Measurements from ENCODE around the gene WDFY4.

WDFY4 gene

GRCh38 chr10:48744587-48744986, 59.9 kb downstream of the WDFY4 start:
- no peak for DNase-seq (ENCODE audit: low read depth)

DNA sequence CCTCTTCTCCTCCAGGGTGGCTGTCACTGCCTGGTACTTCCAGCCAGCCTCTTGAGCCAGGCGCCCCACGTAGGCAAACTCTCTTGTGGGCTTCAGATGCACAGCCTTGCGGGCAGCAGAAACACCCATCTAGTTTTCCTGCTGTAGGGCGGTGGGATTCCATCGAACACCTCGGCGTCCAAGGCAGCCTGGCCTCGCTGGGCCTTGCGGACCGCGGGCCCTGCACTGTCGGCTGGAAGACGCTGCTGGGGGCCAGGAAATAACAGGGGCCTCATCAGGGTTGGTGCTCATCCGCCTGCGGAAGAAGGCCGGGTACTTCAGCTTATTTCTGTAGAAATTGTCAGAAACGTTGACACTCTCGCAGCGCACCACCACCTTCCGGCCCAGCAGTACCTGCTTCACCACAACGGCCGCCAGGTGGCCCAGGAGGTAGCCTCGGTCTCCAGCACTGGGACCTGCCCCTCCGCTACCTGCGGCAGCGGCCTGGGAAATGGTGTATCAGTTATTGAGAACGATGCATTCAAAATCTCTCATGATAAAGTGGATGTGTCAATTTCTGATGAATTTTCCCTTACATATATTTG, 61.1 kb downstream of the WDFY4 start:
- DNase-seq (ENCODE audit: low read depth): no peak

DNA sequence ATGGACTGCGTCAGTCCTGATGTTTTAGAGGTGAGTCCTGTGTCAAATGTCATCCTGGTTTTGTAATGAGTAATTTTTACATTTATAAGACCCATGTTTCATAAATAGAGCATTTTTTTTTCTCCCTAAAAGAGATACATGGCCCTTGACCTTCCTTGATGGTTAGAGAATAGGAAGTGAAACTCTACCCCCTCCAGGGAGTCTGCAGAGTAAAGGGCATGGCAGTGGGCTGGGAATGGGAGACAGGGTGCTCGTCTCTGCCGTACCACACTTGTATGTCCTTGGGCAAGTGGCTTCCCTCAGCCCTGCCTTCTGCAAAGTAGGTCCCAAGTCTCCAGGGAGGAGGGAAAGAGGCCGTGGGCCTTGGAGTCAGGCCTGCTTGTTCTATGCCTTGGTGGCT, 63.9 kb downstream of the WDFY4 start:
- DNase-seq (ENCODE audit: low read depth): no peak

- DNase-seq (ENCODE audit: low read depth): no peak
Observed at GRCh38 chr10:48749254-48749787, 64.6 kb downstream of the WDFY4 start.

DNA sequence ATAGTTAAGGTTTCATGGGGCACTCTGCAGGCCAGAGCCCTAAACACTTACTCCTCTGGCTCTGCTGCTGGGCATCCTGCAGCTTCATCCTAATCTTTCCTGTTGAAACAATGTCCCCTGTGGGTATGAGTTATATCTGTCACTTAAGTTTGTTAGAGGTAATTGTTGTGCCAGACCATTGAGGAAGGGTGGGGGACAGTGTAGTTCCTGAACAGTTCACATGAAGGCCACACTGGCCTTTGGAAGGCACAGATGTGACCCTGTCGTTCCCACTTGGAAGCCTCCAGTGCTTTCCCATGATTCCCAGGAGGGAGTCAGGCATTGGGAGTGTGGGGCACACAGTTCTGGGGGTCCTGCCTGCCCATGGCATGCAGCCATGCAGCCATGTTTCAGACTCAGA, 65.3 kb downstream of the WDFY4 start:
- DNase-seq (ENCODE audit: low read depth): no peak

DNA sequence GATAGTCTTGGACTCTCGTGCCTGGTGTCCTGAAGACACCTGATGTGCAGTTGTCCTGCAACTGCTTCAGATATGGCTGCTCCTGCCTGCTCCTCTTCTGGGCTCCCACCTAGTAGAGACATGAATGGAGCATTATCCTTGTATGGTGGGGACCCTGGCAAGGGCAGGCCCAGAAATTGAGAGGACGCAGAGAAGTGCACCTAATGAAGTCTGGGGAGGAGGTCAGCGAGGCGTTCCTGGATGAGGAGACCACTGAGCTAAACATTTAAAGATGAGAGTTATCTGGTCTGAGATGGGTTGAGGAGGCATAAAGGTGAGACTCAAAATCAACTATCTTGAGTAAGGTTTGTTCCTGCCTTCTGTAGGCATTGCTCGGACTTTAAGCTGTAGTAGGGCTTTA, 66.3 kb downstream of the WDFY4 start:
- no peak for DNase-seq (ENCODE audit: low read depth)

DNA sequence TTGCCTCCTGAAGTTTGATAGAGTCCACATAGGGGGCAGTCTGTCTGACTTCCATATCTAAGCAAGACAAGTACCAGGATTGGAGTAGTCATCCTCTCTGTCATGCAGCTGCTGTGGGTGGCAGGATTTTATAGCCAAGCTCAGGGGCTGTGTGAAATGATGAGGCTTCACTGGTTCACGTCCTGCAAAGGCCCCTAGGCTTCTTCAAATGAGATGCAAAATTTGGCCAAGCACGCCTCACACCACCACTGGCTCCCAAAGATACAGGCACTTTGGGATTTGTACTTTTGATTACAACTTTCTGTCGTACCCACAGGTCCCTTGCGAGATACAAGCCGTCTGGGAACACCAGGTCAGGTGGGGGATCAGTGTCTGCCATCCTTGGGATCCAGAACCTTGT, 67.1 kb downstream of the WDFY4 start:
- DNase-seq (ENCODE audit: low read depth): no peak

GRCh38 chr10:48758411-48758810, 73.7 kb downstream of the WDFY4 start:
- DNase-seq (ENCODE audit: low read depth): no peak

DNA sequence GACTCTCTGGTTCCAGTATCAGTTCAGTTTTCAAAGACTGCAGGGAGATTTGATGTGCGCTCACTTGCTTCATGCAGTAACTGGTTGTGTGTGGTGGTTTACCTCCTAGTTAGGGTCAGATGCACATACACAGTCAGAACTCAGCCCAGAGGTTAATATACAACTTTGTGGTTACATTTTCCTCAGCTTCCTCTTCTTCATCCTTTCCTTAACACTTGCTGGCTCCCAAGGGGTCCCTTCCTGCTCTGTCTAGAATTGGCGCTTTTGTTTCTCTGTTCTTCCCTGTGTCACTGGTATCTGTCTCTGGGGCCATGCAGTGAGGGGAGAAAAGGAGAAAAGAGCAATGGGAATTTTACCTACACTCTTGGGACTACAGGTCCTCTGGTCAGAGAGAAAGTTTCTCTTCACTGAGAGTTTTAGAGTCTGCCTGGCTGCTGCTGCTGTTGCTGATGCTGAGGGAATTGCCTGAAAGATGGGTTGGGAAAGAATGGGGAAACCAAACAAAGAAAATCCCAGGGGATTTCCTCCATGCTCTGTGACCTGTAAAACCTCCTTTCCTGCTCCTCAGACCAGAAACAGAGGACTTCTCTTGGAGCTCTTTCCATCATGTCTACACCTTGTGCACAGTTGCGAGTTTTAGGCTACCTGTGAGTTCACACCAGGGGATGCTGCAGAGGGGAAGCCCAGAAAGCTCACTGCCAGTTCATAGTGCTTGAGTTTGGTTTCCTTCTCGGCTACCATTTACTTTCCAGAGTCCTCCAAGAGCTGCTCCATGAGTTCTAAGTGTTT, 74.6 kb downstream of the WDFY4 start:
- no peak for DNase-seq (ENCODE audit: low read depth)

DNA sequence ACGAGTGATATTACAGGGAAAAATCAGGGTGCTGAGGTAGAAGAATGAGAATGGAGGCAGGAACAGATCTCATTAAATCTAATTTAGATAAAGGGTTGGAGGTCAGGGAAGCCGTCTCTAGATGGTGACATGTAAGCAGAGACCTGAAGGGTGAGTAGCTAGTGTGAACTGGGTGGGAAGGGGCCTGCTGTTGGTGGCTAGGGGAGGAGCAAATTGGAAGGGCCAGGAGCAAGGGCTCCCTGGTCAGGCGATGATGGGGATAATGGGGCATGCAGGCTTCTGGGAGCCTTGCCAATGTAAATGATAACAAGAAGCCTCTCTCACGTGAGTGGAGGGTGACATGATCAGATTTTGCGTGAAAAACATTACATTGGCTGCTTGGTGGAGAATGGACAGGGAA, 76.3 kb downstream of the WDFY4 start:
- no peak for DNase-seq (ENCODE audit: low read depth)

DNA sequence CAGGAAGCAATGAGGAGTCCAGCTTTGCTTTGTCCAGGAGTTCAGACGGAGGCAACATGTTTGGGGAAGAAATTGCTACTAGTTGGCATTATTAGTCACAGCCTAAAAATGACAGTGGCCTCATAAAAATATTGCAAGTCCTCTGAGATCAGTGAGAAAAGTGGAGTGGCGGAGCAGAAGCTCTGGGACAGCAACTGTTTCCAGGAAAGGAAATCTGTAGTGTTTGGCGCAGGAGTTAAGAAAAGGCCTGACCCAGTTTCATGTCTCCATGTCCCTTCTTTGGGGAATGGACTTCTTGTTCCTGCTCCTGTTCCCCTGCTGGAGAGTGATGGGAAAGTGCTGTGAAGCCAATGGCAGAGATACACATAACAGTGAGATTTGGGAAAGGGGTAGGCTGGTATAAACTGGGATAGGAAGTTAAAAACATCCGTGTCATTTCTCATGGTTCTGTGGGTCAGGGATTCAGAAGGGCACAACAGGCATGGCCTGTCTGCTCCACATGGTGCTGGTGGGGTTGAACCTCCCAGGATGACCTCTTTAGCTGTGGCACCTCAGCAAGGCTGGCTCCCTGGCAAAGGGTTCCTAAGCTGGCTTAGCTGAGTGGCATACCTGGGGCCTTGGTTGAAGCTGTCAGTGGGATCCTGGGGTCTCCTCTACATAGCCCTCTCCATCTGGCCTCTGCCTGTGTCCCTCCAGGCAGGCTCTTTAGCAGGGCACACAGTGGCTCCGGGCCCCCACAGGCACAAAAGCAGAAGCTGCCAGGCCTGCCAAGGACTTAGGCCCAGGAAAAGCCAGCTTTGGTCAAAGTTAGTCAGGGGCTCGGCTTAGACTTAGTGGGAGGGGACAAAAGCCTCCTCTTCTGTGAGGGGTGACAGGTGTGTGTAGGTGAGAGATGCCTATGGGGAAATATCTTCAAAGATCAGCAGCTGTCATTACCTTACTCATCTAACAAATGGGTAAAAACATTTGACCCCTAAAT, 77.7 kb downstream of the WDFY4 start:
- DNase-seq (ENCODE audit: low read depth): no peak

DNA sequence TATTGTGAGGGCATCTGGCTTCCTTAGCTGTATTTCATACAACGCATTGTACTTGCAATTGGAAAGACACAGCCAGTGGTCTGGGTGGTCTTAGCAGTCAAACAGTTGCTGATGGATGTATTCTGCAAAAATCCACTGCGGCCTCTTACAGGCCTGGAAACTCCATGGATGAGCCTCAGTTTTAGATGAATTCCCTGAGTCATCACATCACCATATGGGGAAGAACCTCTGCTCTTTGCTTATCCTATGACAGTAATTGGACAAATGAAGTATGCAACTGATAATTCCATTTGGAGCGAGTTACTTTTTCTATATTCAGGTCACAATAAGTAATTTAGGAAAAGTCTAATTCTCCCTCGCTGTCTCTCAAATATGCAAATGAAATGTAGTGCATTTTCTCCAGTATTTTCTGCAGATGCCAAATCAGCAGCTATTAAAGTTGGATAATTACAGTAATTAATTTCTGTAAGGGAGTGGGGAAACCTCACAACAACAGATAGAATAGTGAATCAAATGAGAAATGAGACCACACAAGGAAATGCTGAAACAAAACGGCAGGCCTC, 78.8 kb downstream of the WDFY4 start:
- DNase-seq (ENCODE audit: low read depth): no peak

- DNase-seq (ENCODE audit: low read depth): no peak
Observed at GRCh38 chr10:48764486-48764885, 79.8 kb downstream of the WDFY4 start.

GRCh38 chr10:48765039-48765438, 80.4 kb downstream of the WDFY4 start:
- no peak for DNase-seq (ENCODE audit: low read depth)

DNA sequence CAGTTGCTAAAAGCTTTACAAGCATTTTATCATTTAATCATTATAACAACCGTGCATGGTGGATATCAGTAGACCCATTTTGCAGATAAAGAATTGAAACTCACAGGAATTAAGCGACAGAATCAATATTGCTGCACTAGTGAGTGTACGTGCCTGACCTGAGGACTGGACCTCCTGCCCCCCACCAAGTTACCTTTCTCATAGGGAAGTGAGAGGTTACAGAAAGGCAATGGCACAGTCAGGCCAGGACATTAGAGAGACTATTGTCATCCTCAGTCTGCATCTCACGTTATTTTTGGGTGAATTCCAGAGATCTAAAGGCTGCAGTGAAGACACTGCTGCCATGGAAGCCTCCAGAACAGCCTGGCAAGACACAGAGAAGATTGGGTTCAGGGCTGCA, 80.9 kb downstream of the WDFY4 start:
- no peak for DNase-seq (ENCODE audit: low read depth)

GRCh38 chr10:48767373-48768143, 82.9 kb downstream of the WDFY4 start:
- DNase-seq (ENCODE audit: low read depth): no peak

DNA sequence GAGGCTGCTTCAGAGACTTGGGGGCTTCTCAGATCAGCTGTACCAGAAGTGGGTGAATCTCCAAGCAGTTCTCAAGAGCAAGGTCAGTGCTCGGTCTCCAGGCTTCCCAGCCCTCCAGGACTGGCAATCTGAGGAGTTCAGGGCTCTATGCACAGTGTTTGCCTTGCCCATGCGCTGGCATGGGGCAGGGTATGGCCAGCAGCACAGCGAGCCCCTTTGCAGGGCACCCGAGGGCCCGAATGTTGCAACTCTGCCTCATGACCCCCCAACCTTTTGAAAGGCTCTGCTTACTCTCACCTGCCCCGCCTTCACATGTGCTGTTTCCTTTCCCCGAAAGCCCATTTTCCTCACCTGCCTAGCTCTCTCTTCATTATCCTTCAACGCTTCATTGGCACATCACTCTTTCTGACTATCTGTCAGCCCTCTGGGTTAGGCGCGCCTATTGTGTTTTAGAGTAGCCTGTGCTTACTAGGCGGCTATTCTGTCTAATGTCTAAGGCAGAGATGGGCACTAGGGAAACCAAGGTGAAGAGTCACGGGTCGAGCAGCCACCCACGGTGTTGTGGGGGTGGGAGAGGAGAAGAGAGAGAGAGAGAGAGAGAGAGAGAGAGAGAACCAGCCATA, 83.6 kb downstream of the WDFY4 start:
- DNase-seq (ENCODE audit: low read depth): no peak

DNA sequence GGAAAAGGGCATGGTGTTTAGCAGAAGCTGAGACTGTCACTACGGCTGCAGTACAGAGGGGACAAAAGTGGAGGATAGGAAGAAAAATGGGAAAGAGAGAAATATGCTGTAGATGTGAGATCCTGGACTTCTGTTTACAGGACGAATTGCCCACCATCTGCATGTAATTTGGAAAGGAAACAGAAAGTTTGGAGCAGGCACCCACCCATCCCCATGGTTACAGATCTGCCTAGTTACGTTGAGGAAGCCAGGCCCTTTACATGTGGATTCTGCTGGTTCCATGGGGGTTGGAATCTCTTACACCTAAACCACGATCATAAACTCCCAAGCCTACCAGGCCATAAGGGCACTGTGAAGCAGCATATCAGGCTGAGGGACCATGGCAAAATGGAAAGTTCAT, 84.3 kb downstream of the WDFY4 start:
- no peak for DNase-seq (ENCODE audit: low read depth)

- no peak for DNase-seq (ENCODE audit: low read depth)
Observed at GRCh38 chr10:48769706-48770435, 85.2 kb downstream of the WDFY4 start.

DNA sequence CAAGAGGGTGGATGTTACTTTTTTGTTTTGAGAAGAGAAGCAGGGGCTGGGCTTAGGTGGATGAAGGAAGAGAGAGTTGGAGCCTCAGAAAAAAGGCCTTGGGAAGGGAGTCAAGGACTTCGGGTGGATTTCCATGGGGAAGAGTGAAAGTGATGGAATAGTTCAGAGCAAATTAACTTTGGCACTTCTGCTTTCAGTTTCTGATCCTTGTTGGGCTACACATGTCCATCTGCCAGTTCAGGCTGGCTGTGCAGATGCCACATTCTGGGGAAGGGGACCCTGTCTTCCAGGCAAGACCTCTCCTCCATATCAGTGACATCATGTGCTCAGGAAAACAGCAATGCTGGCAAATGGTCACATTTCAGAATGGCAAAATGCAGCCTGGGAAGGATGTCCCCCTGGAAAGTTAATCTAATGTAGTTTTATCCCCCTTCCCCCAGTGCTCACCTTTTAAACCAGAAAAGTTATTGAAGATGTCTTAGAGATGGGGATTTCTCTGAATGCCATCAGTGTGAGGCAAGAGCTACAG, 86.0 kb downstream of the WDFY4 start:
- no peak for DNase-seq (ENCODE audit: low read depth)
